ENCODE results near the gene PDE4D.

The PDE4D gene

GRCh38 chr5:59268756-59269415 is 624.6 kb downstream of the PDE4D start:
- no peak for DNase-seq

- DNase-seq, result no peak
These were observed 626.5 kb downstream of the PDE4D start for GRCh38 chr5:59267033-59267432.

GRCh38 chr5:59266410-59266809 is 627.1 kb downstream of the PDE4D start:
- DNase-seq, result no peak

- no peak for DNase-seq
These were observed 628.8 kb downstream of the PDE4D start for GRCh38 chr5:59264639-59265245.

GRCh38 chr5:59264013-59264412 is 629.5 kb downstream of the PDE4D start:
- DNase-seq, result no peak

GRCh38 chr5:59261969-59262368 is 631.6 kb downstream of the PDE4D start:
- no peak for DNase-seq

- no peak for DNase-seq
These were observed 632.6 kb downstream of the PDE4D start for GRCh38 chr5:59260973-59261372.

- DNase-seq, result no peak
These were observed 633.3 kb downstream of the PDE4D start for GRCh38 chr5:59260200-59260599.

GRCh38 chr5:59259237-59259636 is 634.3 kb downstream of the PDE4D start:
- no peak for DNase-seq

GRCh38 chr5:59257488-59258400 is 635.8 kb downstream of the PDE4D start:
- DNase-seq, result no peak

- no peak for DNase-seq
These were observed 637.2 kb downstream of the PDE4D start for GRCh38 chr5:59256331-59256730.

GRCh38 chr5:59254055-59254687 is 639.4 kb downstream of the PDE4D start:
- no peak for DNase-seq

GRCh38 chr5:59253625-59254024 is 639.9 kb downstream of the PDE4D start:
- no peak for DNase-seq

- no peak for DNase-seq
These were observed 641.9 kb downstream of the PDE4D start for GRCh38 chr5:59251627-59252026.

GRCh38 chr5:59249726-59250125 is 643.8 kb downstream of the PDE4D start:
- DNase-seq, result no peak

- DNase-seq, result no peak
These were observed 644.4 kb downstream of the PDE4D start for GRCh38 chr5:59249160-59249559.

GRCh38 chr5:59246882-59247281 is 646.6 kb downstream of the PDE4D start:
- DNase-seq, result no peak

GRCh38 chr5:59246145-59246869 is 647.2 kb downstream of the PDE4D start:
- DNase-seq, result no peak

- DNase-seq, result no peak
These were observed 648.3 kb downstream of the PDE4D start for GRCh38 chr5:59245198-59245597.

- no peak for DNase-seq
These were observed 652.0 kb downstream of the PDE4D start for GRCh38 chr5:59241552-59241951.

- DNase-seq, result no peak
These were observed 652.4 kb downstream of the PDE4D start for GRCh38 chr5:59241119-59241518.

GRCh38 chr5:59238126-59238902 is 655.2 kb downstream of the PDE4D start:
- DNase-seq, result no peak
